Ascending aorta (tissue), 2 donors: ENCODE results near the gene GYPC. TPM values are rescaled to one million over a fixed set of nuclear protein-coding genes. Genes with fewer than 3 reads are reported as not detected.
"Not testable (repeated sequence)": the region's sequence is repeated elsewhere in the genome, so short reads cannot be mapped to it uniquely, and the experiment has no call there.

Experiments used
- DNase-seq, 2 donors: peaks; one replicate each; pipeline ENCODE4 v3.0.0-alpha.2; 2019; ENCODE audit warnings: low spot score in 2 of 2
- H3K27ac ChIP-seq, 2 donors: fragments of 200-600 bp; sonication (generic); one replicate each; pipeline ENCODE4 v1.5.1; 2016 to 2017; ENCODE audit warnings: mild to moderate bottlenecking in 1 of 2
- H3K27me3 ChIP-seq: fragments of 200-600 bp; sonication (generic); one replicate; pipeline ENCODE4 v1.5.1; 2017
- H3K36me3 ChIP-seq, 2 donors: fragments of 200-600 bp; sonication (generic); one replicate each; pipeline ENCODE4 v1.5.1; 2016
- H3K4me1 ChIP-seq, 2 donors: fragments of 200-600 bp; sonication (generic); one replicate each; pipeline ENCODE4 v1.5.1; 2016 to 2017; ENCODE audit warnings: mild to moderate bottlenecking in 1 of 2
- H3K4me3 ChIP-seq, 2 donors: fragments of 200-600 bp; sonication (generic); one replicate each; pipeline ENCODE4 v1.5.1; 2016 to 2017; ENCODE audit warnings: mild to moderate bottlenecking in 1 of 2
- H3K9me3 ChIP-seq, 2 donors: fragments of 200-600 bp; sonication (generic); one replicate each; pipeline ENCODE4 v1.5.1; 2016
- CTCF ChIP-seq, 3 experiments: fragments of 200-600 bp in 2 of 3; fragments of 450-650 bp in 1 of 3; sonication (generic) in 2 of 3; IDR thresholded peaks; one replicate each; pipeline ENCODE4 v1.5.1; 2016 to 2019; ENCODE audit warnings: antibody characterized with exemption in 3 of 3, mild to moderate bottlenecking in 1 of 3, moderate library complexity in 1 of 3
- intact Hi-C: fragments of 100-400 bp; cut with DNase I; formaldehyde crosslinking; loops from one replicate; pipeline ENCODE4 v1.15.1; 2023
- total RNA-seq: library from RNA; depleted of rRNA; stranded (reverse); fragments of >200 nt; gene quantifications from one replicate; pipeline ENCODE4 v1.1.0, GENCODE V29; 2016

The GYPC gene
- total RNA-seq, 1 donor from 2014 or later = 94.7 TPM

- H3K36me3 ChIP-seq = no peaks in the 10 kb centered on the region
- H3K27me3 ChIP-seq = no peaks in the 10 kb centered on the region
- H3K9me3 ChIP-seq = no peaks in the 10 kb centered on the region
- no peaks in the 10 kb centered on the region for H3K4me1 ChIP-seq
- no peak overlapping the region for H3K27ac ChIP-seq
- no peak overlapping the region for H3K4me3 ChIP-seq
- no peak for DNase-seq
- TF ChIP-seq CTCF (IDR thresholded peaks at IDR 0.05) = no peak
- intact Hi-C loops = no loop called here
Observed at GRCh38 chr2:126645211-126645618, 10.7 kb upstream of the GYPC start.

- intact Hi-C loops = no loop called here
Observed at GRCh38 chr2:126646026-126646425, 9.9 kb upstream of the GYPC start.

GRCh38 chr2:126647714-126648344, 8.1 kb upstream of the GYPC start:
- intact Hi-C loops, H3K4me3 ChIP-seq, H3K27ac ChIP-seq, H3K9me3 ChIP-seq, DNase-seq, H3K4me1 ChIP-seq, H3K36me3 ChIP-seq, H3K27me3 ChIP-seq: not testable (repeated sequence)

More at GRCh38 chr2:126646026-126646425, 9.9 kb upstream of the GYPC start:
- no peaks in the 10 kb centered on the region for H3K36me3 ChIP-seq
- no peak overlapping the region for H3K4me3 ChIP-seq
- no peaks in the 10 kb centered on the region for H3K27me3 ChIP-seq
- no peak overlapping the region for H3K27ac ChIP-seq
- H3K4me1 ChIP-seq = no peaks in the 10 kb centered on the region
- H3K9me3 ChIP-seq = no peaks in the 10 kb centered on the region
- DNase-seq = no peak
- TF ChIP-seq CTCF (IDR thresholded peaks at IDR 0.05) = no peak

- H3K27ac ChIP-seq, H3K27me3 ChIP-seq, H3K36me3 ChIP-seq, H3K4me1 ChIP-seq, DNase-seq, intact Hi-C loops, H3K9me3 ChIP-seq, H3K4me3 ChIP-seq: not testable (repeated sequence)
Observed at GRCh38 chr2:126648345-126648786, 7.6 kb upstream of the GYPC start.

GRCh38 chr2:126649101-126649500, 6.9 kb upstream of the GYPC start:
- H3K4me3 ChIP-seq = no peak overlapping the region
- TF ChIP-seq CTCF (IDR thresholded peaks at IDR 0.05) = no peak
- no peaks in the 10 kb centered on the region for H3K36me3 ChIP-seq
- no peaks in the 10 kb centered on the region for H3K9me3 ChIP-seq
- no peak for DNase-seq
- H3K27me3 ChIP-seq = no peaks in the 10 kb centered on the region
- intact Hi-C loops = no loop called here
- no peaks in the 10 kb centered on the region for H3K4me1 ChIP-seq
- H3K27ac ChIP-seq = no peak overlapping the region

- intact Hi-C loops = loop anchor here (10.0 kb wide), 1 partner anchor 414 kb away; no protein-coding TSS in a partner anchor
- H3K4me1 ChIP-seq = peaks cover 3 to 7% of the 10 kb centered on the region in 2 donors
- no peaks in the 10 kb centered on the region for H3K9me3 ChIP-seq
- no peak for TF ChIP-seq CTCF (IDR thresholded peaks at IDR 0.05)
- no peak for DNase-seq
- H3K27ac ChIP-seq = no peak overlapping the region
- H3K36me3 ChIP-seq = no peaks in the 10 kb centered on the region
- H3K27me3 ChIP-seq = no peaks in the 10 kb centered on the region
- H3K4me3 ChIP-seq = no peak overlapping the region
Observed at GRCh38 chr2:126650994-126651393, 5.0 kb upstream of the GYPC start.
